B cell (primary cell): ENCODE measurements around the gene BRMS1L. TPM values are rescaled to one million over a fixed set of nuclear protein-coding genes. Genes with fewer than 3 reads are reported as not detected.

Source experiments
- ATAC-seq: fragments of 200-7000 bp; cut with Tn5 transposase; one replicate; pipeline ENCODE4 v1.10.0; 2021; ENCODE audit warnings: low read depth, mild to moderate bottlenecking, moderate number of reproducible peaks, moderate library complexity
- CTCF ChIA-PET: fragments of 350-600 bp; sonication (Branson Sonifier 250); formaldehyde crosslinking; loops from one replicate; lab custom pipeline; 2021; ENCODE audit warnings: antibody characterized with exemption, inconsistent platforms; lab: Charles Lee
- POLR2A ChIA-PET: fragments of 350-600 bp; sonication (Branson Sonifier 250); formaldehyde crosslinking; loops from one replicate; lab custom pipeline; 2021; ENCODE audit warnings: antibody characterized with exemption; lab: Charles Lee
- DNase-seq: peaks from one replicate; pipeline ENCODE4 v3.0.0; 2013
- H2AFZ ChIP-seq: 2 replicates; pipeline ENCODE4 v1.6.1; 2012; ENCODE audit warnings: mild to moderate bottlenecking, low read depth, low read length; ENCODE audit not compliant: insufficient read depth, poor library complexity, severe bottlenecking
- H3K27ac ChIP-seq, 2 donors: 1 replicate in 1 of 2; 2 replicates in 1 of 2; pipeline ENCODE4 v1.5.1; 2012 to 2013; ENCODE audit warnings: low read length in 2 of 2, mild to moderate bottlenecking in 2 of 2, moderate library complexity in 1 of 2
- H3K27me3 ChIP-seq, 4 experiments: fragments of 200-600 bp in 1 of 4; sonication (generic) in 1 of 4; replicated peaks in 1 of 4; 1 replicate in 2 of 4; 2 replicates in 2 of 4; pipeline versions ENCODE4 v1.6.1 to v1.7.0; 2013 to 2016; ENCODE audit warnings: low read length in 3 of 4, mild to moderate bottlenecking in 2 of 4, mixed read lengths in 1 of 4, moderate library complexity in 1 of 4; ENCODE audit not compliant: insufficient read depth in 4 of 4, control insufficient read depth in 3 of 4; ENCODE audit errors: control extremely low read depth in 1 of 4
- H3K36me3 ChIP-seq, 2 experiments: replicated peaks in 1 of 2; 1 replicate in 1 of 2; 2 replicates in 1 of 2; pipeline versions ENCODE4 v1.6.1 to v1.7.1; 2013; ENCODE audit warnings: low read length in 1 of 2; ENCODE audit not compliant: insufficient read depth in 2 of 2, control insufficient read depth in 1 of 2; ENCODE audit errors: control extremely low read depth in 1 of 2, extremely low read depth in 1 of 2
- H3K4me1 ChIP-seq, 2 donors: fragments of 200-600 bp in 1 of 2; sonication (generic) in 1 of 2; 1 replicate in 1 of 2; 2 replicates in 1 of 2; pipeline versions ENCODE4 v1.5.1 to v1.6.1; 2013 to 2017; ENCODE audit warnings: low read length in 2 of 2; ENCODE audit not compliant: control insufficient read depth in 2 of 2, insufficient read depth in 2 of 2
- H3K4me2 ChIP-seq: replicated peaks from 2 replicates; pipeline ENCODE3; 2012; ENCODE audit warnings: mild to moderate bottlenecking, low read depth, low read length; ENCODE audit not compliant: poor library complexity, severe bottlenecking
- H3K4me3 ChIP-seq, 5 experiments: fragments of 200-600 bp in 1 of 5; sonication (generic) in 1 of 5; 1 replicate in 3 of 5; 2 replicates in 2 of 5; pipeline versions ENCODE4 v1.5.1 to v1.7.0; 2011 to 2016; ENCODE audit warnings: low read length in 4 of 5, mild to moderate bottlenecking in 4 of 5, low read depth in 2 of 5, control low read depth in 1 of 5, moderate library complexity in 1 of 5; ENCODE audit not compliant: insufficient read depth in 1 of 5; ENCODE audit errors: control extremely low read depth in 1 of 5, extremely low read depth in 1 of 5
- H3K79me2 ChIP-seq: fragments of 200-600 bp; sonication (generic); one replicate; pipeline ENCODE4 v1.6.0; 2016; ENCODE audit warnings: low read length; ENCODE audit not compliant: control insufficient read depth, insufficient read depth
- H3K9ac ChIP-seq: fragments of 200-600 bp; sonication (generic); 2 replicates; pipeline ENCODE4 v1.6.1; 2017; ENCODE audit warnings: mild to moderate bottlenecking, low read length, moderate library complexity
- H3K9me3 ChIP-seq, 3 donors: one replicate each; pipeline versions ENCODE4 v1.6.1 to v1.7.1; 2013; ENCODE audit warnings: low read length in 2 of 3; ENCODE audit not compliant: control insufficient read depth in 2 of 3, insufficient read depth in 1 of 3; ENCODE audit errors: control extremely low read depth in 1 of 3
- H4K20me1 ChIP-seq: 2 replicates; pipeline ENCODE4 v1.6.0; 2012; ENCODE audit warnings: mild to moderate bottlenecking, low read length; ENCODE audit not compliant: insufficient read depth, control insufficient read depth, poor library complexity, severe bottlenecking
- H3K27ac Mint-ChIP-seq: one replicate; pipeline ENCODE4 v1.8.0; 2021; ENCODE audit warnings: mixed read lengths
- H3K27me3 Mint-ChIP-seq: one replicate; pipeline ENCODE4 v1.8.0; 2021; ENCODE audit warnings: mixed read lengths
- H3K4me1 Mint-ChIP-seq: one replicate; pipeline ENCODE4 v1.8.0; 2021; ENCODE audit warnings: mixed read lengths
- H3K4me3 Mint-ChIP-seq: one replicate; pipeline ENCODE4 v1.8.0; 2021; ENCODE audit warnings: mixed read lengths
- H3K9me3 Mint-ChIP-seq: one replicate; pipeline ENCODE4 v1.8.0; 2022; ENCODE audit warnings: mixed read lengths; ENCODE audit not compliant: insufficient read depth
- CTCF ChIP-seq: fragments of 200-600 bp; IDR thresholded peaks from one replicate; pipeline ENCODE4 v1.8.0; 2022; ENCODE audit warnings: antibody characterized with exemption, mild to moderate bottlenecking
- EZH2 ChIP-seq: IDR thresholded peaks from 2 replicates; pipeline ENCODE4 v1.6.1; 2012; ENCODE audit warnings: borderline replicate concordance, low read depth, mild to moderate bottlenecking, moderate library complexity, low read length; ENCODE audit not compliant: insufficient read depth, poor library complexity, severe bottlenecking
- WGBS: methylation state at CpG from one replicate; pipeline ENCODE4 v1.1.5; 2013; ENCODE audit warnings: missing lambda C conversion rate; ENCODE audit not compliant: insufficient coverage; 5-methylcytosine and 5-hydroxymethylcytosine counted together
- intact Hi-C: fragments of 100-400 bp; cut with micrococcal nuclease; formaldehyde crosslinking; loops from one replicate; pipeline ENCODE4 v1.10.0; 2022
- polyA plus RNA-seq: library from polyadenylated mRNA; depleted of rRNA; stranded (reverse); fragments of >200 nt; gene quantifications from 2 replicates; pipeline ENCODE4 v1.2.3, GENCODE V29; 2012
- total RNA-seq, 2 donors: library from RNA; stranded (reverse); fragments of 120-200 nt in 1 of 2; gene quantifications; 1 replicate in 1 of 2; 2 replicates in 1 of 2; pipeline versions ENCODE4 v1.2.3 to v1.2.4, GENCODE V29; 2013 to 2022

Gene BRMS1L
- total and polyA plus RNA-seq, 2 donors (not counting 1 experiment from before 2014, with no cell fraction given) = 1.1 to 4.7 TPM

DNA sequence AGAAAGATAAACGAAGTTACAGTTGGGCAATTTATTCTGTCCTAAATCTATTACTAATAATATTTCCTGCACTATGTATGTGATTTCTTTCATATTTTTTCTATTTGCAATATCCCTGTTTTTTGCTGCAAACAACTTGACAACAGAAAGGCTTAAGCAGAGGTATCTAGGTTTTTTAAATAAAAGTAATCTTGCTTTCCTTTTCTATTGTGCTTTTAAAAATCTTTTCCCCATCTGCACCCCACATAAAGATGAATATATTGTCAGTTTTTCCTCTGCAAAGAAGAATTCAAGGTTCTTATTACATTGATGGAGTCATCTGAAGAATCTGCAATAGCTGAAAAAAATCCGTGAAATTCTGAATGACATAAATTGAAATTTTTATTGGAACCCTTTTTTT is 16.5 kb upstream of the BRMS1L start:
- ATAC-seq (no peak), DNase-seq (no peak)
- peaks cover 29% of the 10 kb centered on the region for H3K4me1 Mint-ChIP-seq
- no peaks in the 10 kb centered on the region for H3K9me3 Mint-ChIP-seq
- TF ChIP-seq EZH2 = no peak
- no peak for TF ChIP-seq CTCF
- no peaks in the 10 kb centered on the region for H3K9me3 ChIP-seq
- peaks cover 44% of the 10 kb centered on the region for H3K79me2 ChIP-seq
- no CpG with 5 or more reads among the region's 2 CpGs for WGBS
- H2AFZ ChIP-seq = peak overlapping the region; percentile 81
- H3K27me3 ChIP-seq = no peaks in the 10 kb centered on the region
- no peaks in the 10 kb centered on the region for H4K20me1 ChIP-seq
- H3K4me2 ChIP-seq = peak overlapping the region; percentile 86
- POLR2A ChIA-PET = interaction anchor here (0.7 to 1.3 kb wide), 3 partner anchors 9 to 17 kb away, joined by 3 to 4 read pairs (median 4); partner anchors contain the start of gene BRMS1L
- peak overlapping the region; percentile 78 to 88 for H3K27ac ChIP-seq
- H3K27me3 Mint-ChIP-seq = no peaks in the 10 kb centered on the region
- H3K4me3 Mint-ChIP-seq = peak overlapping the region; percentile 98
- H3K4me1 ChIP-seq = peaks cover 12 to 14% of the 10 kb centered on the region in 2 donors
- peak overlapping the region in 3 of 5 experiments; percentile 20 to 81 (median 70) for H3K4me3 ChIP-seq
- H3K36me3 ChIP-seq = no peaks in the 10 kb centered on the region
- peak overlapping the region; percentile 14 for H3K9ac ChIP-seq
- peak overlapping the region; percentile 95 for H3K27ac Mint-ChIP-seq
- CTCF ChIA-PET = interaction anchor here (0.9 to 1.9 kb wide), 3 partner anchors 11 to 17 kb away, joined by 5 to 7 read pairs (median 6); partner anchors contain the start of gene BRMS1L
- intact Hi-C loops = loop anchor here (1.0 to 10.0 kb wide), 7 partner anchors 17 to 1347 kb away; partner anchors contain the start of genes BRMS1L, FAM177A1, INSM2 and PRORP

DNA sequence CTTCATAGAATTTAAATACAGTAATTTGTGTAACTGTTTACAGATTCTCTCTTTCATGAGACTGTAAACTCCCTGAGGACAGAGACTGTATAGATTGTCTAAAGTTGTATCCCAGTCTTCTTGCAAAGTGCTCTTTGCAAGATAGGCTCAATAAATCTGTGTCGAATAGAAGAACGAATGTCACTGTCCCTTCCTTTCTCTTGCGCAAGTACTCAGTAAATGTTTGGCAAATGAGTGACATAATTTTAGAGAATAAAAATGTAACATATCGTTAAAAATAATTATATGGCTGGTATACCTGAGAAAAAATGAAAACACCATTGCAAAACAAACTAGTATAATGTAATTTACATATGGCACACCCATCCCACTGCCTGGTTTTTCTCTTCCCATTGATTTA is 15.2 kb upstream of the BRMS1L start:
- Histone ChIP-seq H3K36me3 (no peaks in the 10 kb centered on the region), H3K27ac (no peak overlapping the region), H3K4me2 (no peak overlapping the region), H3K4me3 (no peak overlapping the region), H4K20me1 (no peaks in the 10 kb centered on the region), H3K4me1 (peaks cover 12 to 14% of the 10 kb centered on the region in 2 donors), H3K27me3 (no peaks in the 10 kb centered on the region), H3K9me3 (no peaks in the 10 kb centered on the region), H2AFZ (no peak overlapping the region), H3K9ac (no peak overlapping the region), H3K79me2 (peaks cover 31% of the 10 kb centered on the region)
- H3K4me1 Mint-ChIP-seq = peaks cover 27% of the 10 kb centered on the region
- DNase-seq (no peak), ATAC-seq (no peak)
- POLR2A ChIA-PET = interaction anchor here (0.5 kb wide), 1 partner anchor 15 kb away, joined by 3 read pairs; no protein-coding TSS in a partner anchor
- CTCF ChIA-PET = no interaction called here
- no CpG with 5 or more reads among the region's 4 CpGs for WGBS
- no peak for TF ChIP-seq CTCF
- TF ChIP-seq EZH2 = no peak
- H3K9me3 Mint-ChIP-seq = no peaks in the 10 kb centered on the region
- intact Hi-C loops = loop anchor here (5.0 kb wide), 1 partner anchor 389 kb away; no protein-coding TSS in a partner anchor
- H3K4me3 Mint-ChIP-seq = no peak overlapping the region
- no peaks in the 10 kb centered on the region for H3K27me3 Mint-ChIP-seq
- H3K27ac Mint-ChIP-seq = no peak overlapping the region
